Gastrocnemius medialis (tissue), 4 donors: ENCODE data around the gene BBS4.

ENCODE experiments used
- CTCF ChIP-seq, 5 experiments: fragments of 450-650 bp in 3 of 5; fragments of 200-600 bp in 2 of 5; sonication (generic) in 2 of 5; IDR thresholded peaks in 4 of 5; conservative IDR thresholded peaks in 1 of 5; 1 replicate in 4 of 5; 2 replicates in 1 of 5; pipeline ENCODE4 v1.5.1; 2016 to 2019; ENCODE audit warnings: antibody characterized with exemption in 5 of 5, mild to moderate bottlenecking in 3 of 5, moderate library complexity in 3 of 5
- POLR2A ChIP-seq, 2 donors: fragments of 450-650 bp; IDR thresholded peaks; one replicate each; pipeline ENCODE4 v1.6.1; 2017; ENCODE audit warnings: antibody characterized with exemption in 2 of 2, mild to moderate bottlenecking in 2 of 2, moderate library complexity in 2 of 2

DNA sequence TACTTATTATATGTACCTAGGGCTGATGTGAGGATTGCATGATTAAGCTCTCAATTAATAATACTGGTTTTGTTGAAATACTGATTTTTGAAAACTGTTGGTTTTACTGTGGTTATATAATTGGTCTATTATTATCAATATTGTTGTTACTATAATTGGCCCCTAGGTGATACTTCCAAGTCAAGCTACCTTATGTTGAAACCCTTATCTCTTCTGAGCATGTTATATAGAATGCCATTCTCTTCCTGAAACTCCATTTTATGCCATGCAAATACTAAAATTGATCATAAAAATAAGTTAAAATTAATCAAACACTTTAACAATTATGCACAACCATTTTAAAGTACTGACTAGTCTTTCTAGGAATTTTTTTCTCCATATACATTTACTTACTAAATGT lies 46.1 kb downstream of the BBS4 start:
- TF ChIP-seq CTCF (IDR thresholded peaks at IDR 0.05 in 4 of 5, conservative IDR thresholded peaks at IDR 0.05 in 1 of 5): no peak
- TF ChIP-seq POLR2A (IDR thresholded peaks at IDR 0.05): no peak
